Bronchus fibroblast of lung (primary cell): ENCODE measurements around the gene OSBPL1A. TPM values are rescaled to one million over a fixed set of nuclear protein-coding genes. Genes with fewer than 3 reads are reported as not detected.

Experiments used
- total RNA-seq: library from RNA; depleted of rRNA; stranded (reverse); fragments of >200 nt; gene quantifications from 2 replicates; pipeline ENCODE4 v1.2.3, GENCODE V29; 2015

OSBPL1A gene
- 20.0 and 20.5 TPM in 2 replicates for total RNA-seq

DNA sequence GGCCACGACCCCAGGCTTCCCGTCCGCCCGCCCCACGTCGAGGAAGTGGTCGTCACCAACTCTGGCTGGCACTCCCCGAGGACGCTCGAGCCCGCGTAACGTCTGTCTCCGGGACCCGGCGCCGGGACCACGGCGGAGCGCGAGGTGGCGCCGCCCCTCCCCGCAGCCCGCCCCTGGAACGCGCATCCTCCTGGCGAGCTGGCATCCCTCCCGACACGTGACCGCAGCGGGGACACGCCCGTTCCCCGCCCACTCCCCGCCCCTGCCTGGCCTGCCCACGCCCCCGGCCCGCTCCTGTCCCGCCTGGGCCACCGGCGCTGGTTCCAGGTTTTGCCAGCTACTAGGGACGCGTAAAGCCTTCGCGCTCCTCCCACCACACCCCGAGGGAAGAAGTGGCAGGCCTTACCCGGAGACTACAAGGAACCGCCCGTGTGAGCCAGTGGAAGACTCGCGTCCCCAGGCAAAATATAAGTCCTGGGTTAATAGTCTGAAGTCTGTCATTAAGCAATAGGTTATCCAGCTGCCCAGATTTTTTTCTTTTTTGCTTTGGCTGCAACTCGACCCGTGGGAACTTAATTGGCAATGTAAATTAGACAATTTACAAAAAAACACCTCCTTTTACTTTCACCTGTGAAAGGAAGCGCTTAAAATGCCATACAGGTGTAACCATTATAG lies at the start of gene OSBPL1A:
TSS of gene OSBPL1A (minus strand) at position 131 of the 675 bp plus-strand sequence. CDS start 20,291 bp downstream, outside the sequence.

DNA sequence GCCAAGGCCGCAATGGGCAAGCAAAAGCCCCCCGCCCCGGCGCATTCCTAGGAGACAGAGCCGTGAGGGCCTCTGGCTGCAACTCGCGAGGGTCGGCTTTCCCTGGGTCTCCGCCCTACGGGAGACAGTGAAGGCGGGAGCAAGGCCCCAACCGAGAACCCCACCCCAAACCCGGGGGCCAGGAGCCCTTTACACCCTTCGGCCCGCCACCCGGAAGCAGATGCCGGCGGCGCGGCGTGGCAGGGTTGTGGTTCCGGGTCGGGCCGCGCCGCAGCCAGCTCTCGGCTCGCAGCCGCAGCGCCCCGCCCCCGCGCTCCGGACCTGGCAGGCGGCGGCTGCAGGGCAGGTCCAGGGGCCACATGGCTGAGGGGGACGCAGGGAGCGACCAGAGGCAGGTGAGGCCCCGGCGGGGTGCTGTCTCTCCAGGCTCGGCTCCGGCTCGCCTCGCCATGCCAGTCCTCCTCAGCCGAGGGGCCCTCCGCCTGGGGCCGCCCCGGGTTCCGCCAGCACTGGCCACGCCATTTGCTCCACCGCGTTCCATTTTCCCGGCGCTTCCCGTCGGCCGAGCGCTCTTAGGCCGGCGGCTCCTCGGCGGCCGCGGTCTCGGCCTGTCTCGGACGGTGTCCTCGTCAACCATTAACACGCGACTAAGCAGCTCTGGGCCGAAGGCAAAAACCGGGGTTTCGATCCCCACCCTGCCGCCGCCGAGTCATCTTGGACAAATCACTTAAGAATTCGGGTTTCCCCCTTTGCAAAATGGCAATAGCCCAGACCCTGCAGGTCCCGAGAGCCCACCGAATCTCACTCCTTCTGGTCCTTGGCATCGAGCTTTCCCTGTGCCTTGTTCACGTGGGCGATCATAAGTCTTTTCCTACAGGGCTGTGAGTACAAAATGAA lies 29.0 kb upstream of the OSBPL1A start, which contains the start of gene IMPACT:
TSS of gene IMPACT (plus strand) at position 273 of the 897 bp plus-strand sequence. CDS start at position 360, 87 bp downstream.

DNA sequence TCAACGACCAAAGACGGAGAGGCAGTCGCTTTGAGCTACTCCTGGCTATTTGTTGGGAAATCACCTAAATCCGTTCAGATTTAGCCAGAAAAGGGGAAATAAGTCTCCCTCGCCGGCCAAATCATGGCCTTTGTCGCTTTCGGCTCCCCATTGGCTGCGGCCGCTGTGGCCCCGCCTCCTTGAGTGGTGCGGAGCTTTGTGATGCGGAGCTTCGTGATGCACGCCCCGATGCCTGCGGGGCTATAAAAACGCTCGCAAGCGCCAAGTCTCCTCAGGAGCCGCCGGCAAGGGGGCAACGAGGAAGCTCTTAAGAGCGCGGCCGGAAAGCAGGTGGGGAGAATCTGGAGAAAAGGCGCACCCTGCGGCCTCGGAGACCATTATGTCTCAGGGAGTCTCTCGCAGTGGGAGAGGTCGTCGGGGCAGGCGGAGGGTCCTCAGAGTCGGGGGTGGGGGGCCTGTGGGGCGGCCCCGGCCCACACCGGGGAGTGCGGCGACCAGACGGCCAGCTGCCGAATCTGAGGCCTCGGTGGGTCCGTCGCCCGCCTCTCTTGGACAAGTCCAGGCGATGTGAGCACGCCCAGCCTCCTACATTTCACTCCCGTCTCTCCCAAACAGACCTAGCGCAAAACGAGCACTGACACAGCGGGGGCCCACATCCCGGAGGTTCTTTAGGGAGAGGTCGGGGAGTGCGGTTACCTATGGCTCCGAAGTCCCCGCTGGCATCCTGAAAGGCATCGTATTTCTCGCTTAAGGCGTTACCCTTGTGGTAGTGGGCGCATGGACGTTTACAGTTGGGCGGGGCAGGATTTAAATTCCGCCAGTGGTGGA lies 258.6 kb downstream of the OSBPL1A start, which contains the start of gene CABYR:
TSS of gene CABYR (plus strand) at position 274 of the 828 bp plus-strand sequence. CDS start 4,053 bp downstream, outside the sequence.

Other genes starting within 250 kb of the OSBPL1A start
- gene IMPACT, start 28.8 kb upstream of the OSBPL1A start, total RNA-seq = 18.0 TPM in 2 replicates
- not detected in 2 replicates for gene HRH4, start 62.8 kb upstream of the OSBPL1A start, total RNA-seq